Measurements from ENCODE around the gene EZR.

- TF ChIP-seq, protein P1, sequence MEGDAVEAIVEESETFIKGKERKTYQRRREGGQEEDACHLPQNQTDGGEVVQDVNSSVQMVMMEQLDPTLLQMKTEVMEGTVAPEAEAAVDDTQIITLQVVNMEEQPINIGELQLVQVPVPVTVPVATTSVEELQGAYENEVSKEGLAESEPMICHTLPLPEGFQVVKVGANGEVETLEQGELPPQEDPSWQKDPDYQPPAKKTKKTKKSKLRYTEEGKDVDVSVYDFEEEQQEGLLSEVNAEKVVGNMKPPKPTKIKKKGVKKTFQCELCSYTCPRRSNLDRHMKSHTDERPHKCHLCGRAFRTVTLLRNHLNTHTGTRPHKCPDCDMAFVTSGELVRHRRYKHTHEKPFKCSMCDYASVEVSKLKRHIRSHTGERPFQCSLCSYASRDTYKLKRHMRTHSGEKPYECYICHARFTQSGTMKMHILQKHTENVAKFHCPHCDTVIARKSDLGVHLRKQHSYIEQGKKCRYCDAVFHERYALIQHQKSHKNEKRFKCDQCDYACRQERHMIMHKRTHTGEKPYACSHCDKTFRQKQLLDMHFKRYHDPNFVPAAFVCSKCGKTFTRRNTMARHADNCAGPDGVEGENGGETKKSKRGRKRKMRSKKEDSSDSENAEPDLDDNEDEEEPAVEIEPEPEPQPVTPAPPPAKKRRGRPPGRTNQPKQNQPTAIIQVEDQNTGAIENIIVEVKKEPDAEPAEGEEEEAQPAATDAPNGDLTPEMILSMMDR (IDR thresholded peaks at IDR 0.05; ENCODE audit: low read depth, low read length): no peak
- TF ChIP-seq EZH2phosphoT487 (IDR thresholded peaks at IDR 0.05; ENCODE audit: low read depth): no peak
Observed at GRCh38 chr6:158816329-158816728, 2.8 kb downstream of the EZR start.

Measured in OCI-LY3 (cell line).